Stomach (tissue), 9 donors: Measurements from ENCODE around the gene IL1A. TPM values are rescaled to one million over a fixed set of nuclear protein-coding genes. Genes with fewer than 3 reads are reported as not detected.

Experiments
- DNase-seq, 2 donors: peaks; one replicate each; pipeline versions ENCODE4 v3.0.0 to v3.0.0-alpha.2; 2013 to 2019
- H3K27ac ChIP-seq, 5 donors: fragments of 200-600 bp in 4 of 5; sonication (generic) in 4 of 5; one replicate each; pipeline ENCODE4 v1.5.1; 2013 to 2019; ENCODE audit warnings: mild to moderate bottlenecking in 1 of 5, moderate library complexity in 1 of 5
- H3K27me3 ChIP-seq, 3 donors: fragments of 200-600 bp; sonication (generic); one replicate each; pipeline ENCODE4 v1.5.1; 2017 to 2019; ENCODE audit warnings: mixed run types in 1 of 3
- H3K36me3 ChIP-seq, 4 donors: fragments of 200-600 bp; sonication (generic); 1 replicate in 3 of 4; 2 replicates in 1 of 4; pipeline ENCODE4 v1.5.1; 2016 to 2019
- H3K4me1 ChIP-seq, 4 donors: fragments of 200-600 bp; sonication (generic); one replicate each; pipeline ENCODE4 v1.5.1; 2016 to 2019
- H3K4me3 ChIP-seq, 4 donors: fragments of 200-600 bp; sonication (generic) in 3 of 4; one replicate each; pipeline ENCODE4 v1.5.1; 2016 to 2019; ENCODE audit warnings: mild to moderate bottlenecking in 1 of 4
- H3K9me3 ChIP-seq, 4 donors: fragments of 200-600 bp; sonication (generic); one replicate each; pipeline ENCODE4 v1.5.1; 2016 to 2019
- CTCF ChIP-seq, 7 experiments: fragments of 450-650 bp in 4 of 7; fragments of 200-600 bp in 3 of 7; sonication (generic) in 3 of 7; IDR thresholded peaks; one replicate each; pipeline ENCODE4 v1.5.1; 2016 to 2019; ENCODE audit warnings: antibody characterized with exemption in 7 of 7, control low read depth in 2 of 7, mild to moderate bottlenecking in 1 of 7
- EP300 ChIP-seq: sonication (generic); formaldehyde crosslinking; IDR thresholded peaks from one replicate; pipeline ENCODE4 v1.6.1; 2017; ENCODE audit warnings: antibody characterized with exemption
- POLR2A ChIP-seq, 4 donors: fragments of 450-650 bp; IDR thresholded peaks; one replicate each; pipeline ENCODE4 v1.6.1; 2016; ENCODE audit warnings: antibody characterized with exemption in 4 of 4, control low read depth in 2 of 4, mild to moderate bottlenecking in 1 of 4, moderate library complexity in 1 of 4
- POLR2AphosphoS5 ChIP-seq, 3 donors: sonication (generic); formaldehyde crosslinking; IDR thresholded peaks; one replicate each; pipeline ENCODE4 v1.6.1; 2016; ENCODE audit warnings: antibody characterized with exemption in 3 of 3
- WGBS, 5 donors: extraction: QIAGEN DNeasy Blood & Tissue Kit in 3 of 5; methylation state at CpG; one replicate each; pipeline versions ENCODE4 v1.1.5 to v1.1.7; 2013 to 2018; 5-methylcytosine and 5-hydroxymethylcytosine counted together
- intact Hi-C: fragments of 100-400 bp; cut with DNase I; formaldehyde crosslinking; loops from one replicate; pipeline ENCODE4 v1.15.1; 2023; ENCODE audit warnings: low total_unique reads
- polyA plus RNA-seq, 3 donors: library from polyadenylated mRNA; stranded (reverse); fragments of 200-250 nt; gene quantifications; one replicate each; pipeline ENCODE4 v1.2.3, GENCODE V29; 2013
- total RNA-seq, 5 donors: library from RNA; depleted of rRNA; stranded (reverse); fragments of >200 nt; gene quantifications; one replicate each; pipeline versions ENCODE4 v1.1.0 to v1.2.3, GENCODE V29; 2014 to 2016
- donor health status: healthy with polysubstance abuse.
- donor health status: Bipolar disorder and iron deficiency.
- donor health status: healthy.

IL1A gene
- total and polyA plus RNA-seq, 8 donors: 0.44 to 2.5 TPM; not detected in 6

GRCh38 chr2:112751451-112752197 lies 32.7 kb downstream of the IL1A start:
- Histone ChIP-seq H3K27me3 (no peaks in the 10 kb centered on the region), H3K36me3 (no peaks in the 10 kb centered on the region), H3K27ac (peak overlapping the region in 2 of 5 donors; percentile 36 to 54), H3K4me3 (no peak overlapping the region), H3K9me3 (no peaks in the 10 kb centered on the region), H3K4me1 (peaks cover 0 to 33% (median 16%) of the 10 kb centered on the region in 4 donors)
- intact Hi-C loops: loop anchor here (10.0 kb wide), 1 partner anchor 193 kb away; no protein-coding TSS in a partner anchor
- TF ChIP-seq POLR2AphosphoS5 (IDR thresholded peaks at IDR 0.05): no peak
- no peak for TF ChIP-seq EP300
- TF ChIP-seq POLR2A (IDR thresholded peaks at IDR 0.05): no peak
- no peak for TF ChIP-seq CTCF (IDR thresholded peaks at IDR 0.05)
- peak in 1 of 2 donors; percentile 61 for DNase-seq

GRCh38 chr2:112750560-112750843 lies 33.8 kb downstream of the IL1A start:
- intact Hi-C loops: loop anchor here (10.0 kb wide), 1 partner anchor 194 kb away; no protein-coding TSS in a partner anchor

GRCh38 chr2:112749755-112750559 lies 34.3 kb downstream of the IL1A start:
- WGBS, 5 donors: 57 to 65% (median 61%) methylated on average over 9 of the region's 9 CpGs
- H3K9me3 ChIP-seq: no peaks in the 10 kb centered on the region
- no peak overlapping the region for H3K4me3 ChIP-seq
- no peaks in the 10 kb centered on the region for H3K27me3 ChIP-seq
- no peak overlapping the region for H3K27ac ChIP-seq
- H3K36me3 ChIP-seq: peaks cover 0 to 4% (median 0%) of the 10 kb centered on the region in 4 donors
- no peak for TF ChIP-seq EP300
- peak in 1 of 3 donors; percentile 23 for TF ChIP-seq POLR2AphosphoS5 (IDR thresholded peaks at IDR 0.05)
- TF ChIP-seq CTCF (IDR thresholded peaks at IDR 0.05): peak in 5 of 7 experiments; percentile 75 to 90 (median 84)
- TF ChIP-seq POLR2A (IDR thresholded peaks at IDR 0.05): no peak
- intact Hi-C loops: loop anchor here (10.0 kb wide), 1 partner anchor 195 kb away; no protein-coding TSS in a partner anchor
- peak; percentile 75 to 92 for DNase-seq
- peaks cover 0 to 33% (median 16%) of the 10 kb centered on the region in 4 donors for H3K4me1 ChIP-seq

More at GRCh38 chr2:112750560-112750843, 33.8 kb downstream of the IL1A start:
- no peaks in the 10 kb centered on the region for H3K9me3 ChIP-seq
- DNase-seq: no peak
- no peak overlapping the region for H3K27ac ChIP-seq
- no peak overlapping the region for H3K4me3 ChIP-seq
- no peaks in the 10 kb centered on the region for H3K27me3 ChIP-seq
- no peaks in the 10 kb centered on the region for H3K36me3 ChIP-seq
- peaks cover 0 to 33% (median 16%) of the 10 kb centered on the region in 4 donors for H3K4me1 ChIP-seq
- no peak for TF ChIP-seq CTCF (IDR thresholded peaks at IDR 0.05)
- no peak for TF ChIP-seq POLR2A (IDR thresholded peaks at IDR 0.05)
- TF ChIP-seq EP300: no peak
- TF ChIP-seq POLR2AphosphoS5 (IDR thresholded peaks at IDR 0.05): no peak

GRCh38 chr2:112740527-112740926 lies 43.8 kb downstream of the IL1A start:
- intact Hi-C loops: no loop called here
- Histone ChIP-seq H3K4me1 (peaks cover 0 to 11% (median 6%) of the 10 kb centered on the region in 4 donors), H3K27me3 (no peaks in the 10 kb centered on the region), H3K36me3 (peaks cover 0 to 6% (median 0%) of the 10 kb centered on the region in 4 donors), H3K9me3 (no peaks in the 10 kb centered on the region), H3K4me3 (no peak overlapping the region), H3K27ac (no peak overlapping the region)
- DNase-seq: no peak
- TF ChIP-seq POLR2AphosphoS5 (IDR thresholded peaks at IDR 0.05) (no peak), EP300 (no peak), POLR2A (IDR thresholded peaks at IDR 0.05) (no peak), CTCF (IDR thresholded peaks at IDR 0.05) (no peak)
- WGBS, 5 donors: 35 to 62% (median 53%) methylated on average over 7 of the region's 7 CpGs
